Nephron progenitor cell (in vitro differentiated cells): Measurements from ENCODE around the gene SEMA7A.
"Not testable (repeated sequence)": the region's sequence is repeated elsewhere in the genome, so short reads cannot be mapped to it uniquely, and the experiment has no call there.

Experiments
- DNase-seq: peaks from one replicate; pipeline ENCODE4 v3.0.0; 2021
- H3K27ac Mint-ChIP-seq: 2 replicates; pipeline ENCODE4 v1.8.0; 2021; ENCODE audit warnings: mild to moderate bottlenecking, moderate library complexity, mixed read lengths
- H3K27me3 Mint-ChIP-seq: 2 replicates; pipeline ENCODE4 v1.8.0; 2021; ENCODE audit warnings: mild to moderate bottlenecking, low read depth, mixed read lengths; ENCODE audit not compliant: poor library complexity
- H3K36me3 Mint-ChIP-seq: 2 replicates; pipeline ENCODE4 v1.8.0; 2021; ENCODE audit warnings: low read depth, mixed read lengths
- H3K4me1 Mint-ChIP-seq: 2 replicates; pipeline ENCODE4 v1.8.0; 2021; ENCODE audit warnings: mixed read lengths
- H3K4me3 Mint-ChIP-seq: 2 replicates; pipeline ENCODE4 v1.8.0; 2021; ENCODE audit warnings: mild to moderate bottlenecking, moderate library complexity, mixed read lengths
- H3K9me3 Mint-ChIP-seq: 2 replicates; pipeline ENCODE4 v1.8.0; 2021; ENCODE audit warnings: mild to moderate bottlenecking, moderate library complexity, mixed read lengths
- TF ChIP-seq, protein P1 (sequence below): fragments of 200-600 bp; sonication (generic); IDR thresholded peaks from 2 replicates; pipeline ENCODE4 v1.5.0; 2021; ENCODE audit warnings: antibody characterized with exemption

Gene SEMA7A

DNA sequence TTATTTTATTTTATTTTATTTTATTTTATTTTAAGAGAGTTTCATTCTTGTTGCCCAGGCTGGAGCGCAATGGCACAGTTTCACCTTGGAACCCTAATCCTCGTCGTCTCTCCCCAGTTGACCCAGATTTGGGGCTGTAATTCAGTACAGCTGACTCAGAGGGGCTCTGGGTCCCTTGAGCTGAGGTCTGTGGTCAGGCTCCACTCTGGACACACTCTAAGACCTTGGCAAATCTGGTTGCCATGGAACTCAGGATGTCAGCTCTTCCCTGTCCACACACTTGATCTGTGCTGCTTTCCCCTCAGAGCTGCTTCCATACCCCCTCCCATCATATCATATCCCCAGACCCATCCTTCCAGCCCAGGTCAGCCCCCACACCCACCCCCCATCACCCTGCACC is 65.6 kb downstream of the SEMA7A start:
- Mint-ChIP-seq H3K4me3 (no peak overlapping the region), H3K9me3 (no peaks in the 10 kb centered on the region), H3K27ac (no peak overlapping the region), H3K27me3 (peaks cover 17% of the 10 kb centered on the region), H3K4me1 (peaks cover 37% of the 10 kb centered on the region), H3K36me3 (no peaks in the 10 kb centered on the region)
- no peak for DNase-seq
- TF ChIP-seq, protein P1, sequence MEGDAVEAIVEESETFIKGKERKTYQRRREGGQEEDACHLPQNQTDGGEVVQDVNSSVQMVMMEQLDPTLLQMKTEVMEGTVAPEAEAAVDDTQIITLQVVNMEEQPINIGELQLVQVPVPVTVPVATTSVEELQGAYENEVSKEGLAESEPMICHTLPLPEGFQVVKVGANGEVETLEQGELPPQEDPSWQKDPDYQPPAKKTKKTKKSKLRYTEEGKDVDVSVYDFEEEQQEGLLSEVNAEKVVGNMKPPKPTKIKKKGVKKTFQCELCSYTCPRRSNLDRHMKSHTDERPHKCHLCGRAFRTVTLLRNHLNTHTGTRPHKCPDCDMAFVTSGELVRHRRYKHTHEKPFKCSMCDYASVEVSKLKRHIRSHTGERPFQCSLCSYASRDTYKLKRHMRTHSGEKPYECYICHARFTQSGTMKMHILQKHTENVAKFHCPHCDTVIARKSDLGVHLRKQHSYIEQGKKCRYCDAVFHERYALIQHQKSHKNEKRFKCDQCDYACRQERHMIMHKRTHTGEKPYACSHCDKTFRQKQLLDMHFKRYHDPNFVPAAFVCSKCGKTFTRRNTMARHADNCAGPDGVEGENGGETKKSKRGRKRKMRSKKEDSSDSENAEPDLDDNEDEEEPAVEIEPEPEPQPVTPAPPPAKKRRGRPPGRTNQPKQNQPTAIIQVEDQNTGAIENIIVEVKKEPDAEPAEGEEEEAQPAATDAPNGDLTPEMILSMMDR, result no peak

DNA sequence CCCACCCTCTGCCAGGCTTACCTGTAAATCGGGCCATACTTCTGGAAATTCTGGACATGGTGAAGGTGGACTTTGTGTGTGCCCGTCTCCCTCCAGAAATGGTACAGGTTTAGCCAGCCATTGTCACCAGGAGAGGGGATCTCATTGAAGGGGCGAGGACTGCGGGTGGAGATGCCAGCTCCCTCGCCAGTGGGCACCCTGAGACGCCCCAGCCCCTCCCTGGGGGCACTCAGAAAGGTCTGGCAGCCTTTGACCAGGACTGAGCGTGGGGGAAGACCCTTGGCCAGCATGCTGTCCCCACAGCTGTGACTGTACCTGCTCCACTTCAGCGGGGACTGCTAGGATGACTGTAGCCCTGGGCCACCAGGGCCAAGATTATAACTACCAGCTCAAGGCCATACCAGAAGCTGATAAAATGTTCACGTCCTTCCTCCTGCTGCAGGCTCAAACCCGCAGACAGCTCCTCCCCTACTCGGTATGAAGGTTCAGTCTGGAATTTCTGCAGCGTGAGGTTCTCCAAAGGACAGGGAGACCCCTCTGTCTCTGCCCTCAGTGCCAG is 66.4 kb downstream of the SEMA7A start, which contains the start of gene CYP11A1:
Gene CYP11A1 (minus strand): TSS at position 351 of the 559 bp plus-strand sequence. CDS start 61 bp downstream, at position 290.
- no peak for DNase-seq
- Mint-ChIP-seq H3K4me3 (peak within 1 kb of the TSS; percentile 67), H3K36me3 (no peaks in the 10 kb centered on the region), H3K4me1 (peaks cover 34% of the 10 kb centered on the region), H3K9me3 (no peaks in the 10 kb centered on the region), H3K27ac (no peak within 1 kb of the TSS), H3K27me3 (peaks cover 17% of the 10 kb centered on the region)
- TF ChIP-seq, protein P1, result no peak

DNA sequence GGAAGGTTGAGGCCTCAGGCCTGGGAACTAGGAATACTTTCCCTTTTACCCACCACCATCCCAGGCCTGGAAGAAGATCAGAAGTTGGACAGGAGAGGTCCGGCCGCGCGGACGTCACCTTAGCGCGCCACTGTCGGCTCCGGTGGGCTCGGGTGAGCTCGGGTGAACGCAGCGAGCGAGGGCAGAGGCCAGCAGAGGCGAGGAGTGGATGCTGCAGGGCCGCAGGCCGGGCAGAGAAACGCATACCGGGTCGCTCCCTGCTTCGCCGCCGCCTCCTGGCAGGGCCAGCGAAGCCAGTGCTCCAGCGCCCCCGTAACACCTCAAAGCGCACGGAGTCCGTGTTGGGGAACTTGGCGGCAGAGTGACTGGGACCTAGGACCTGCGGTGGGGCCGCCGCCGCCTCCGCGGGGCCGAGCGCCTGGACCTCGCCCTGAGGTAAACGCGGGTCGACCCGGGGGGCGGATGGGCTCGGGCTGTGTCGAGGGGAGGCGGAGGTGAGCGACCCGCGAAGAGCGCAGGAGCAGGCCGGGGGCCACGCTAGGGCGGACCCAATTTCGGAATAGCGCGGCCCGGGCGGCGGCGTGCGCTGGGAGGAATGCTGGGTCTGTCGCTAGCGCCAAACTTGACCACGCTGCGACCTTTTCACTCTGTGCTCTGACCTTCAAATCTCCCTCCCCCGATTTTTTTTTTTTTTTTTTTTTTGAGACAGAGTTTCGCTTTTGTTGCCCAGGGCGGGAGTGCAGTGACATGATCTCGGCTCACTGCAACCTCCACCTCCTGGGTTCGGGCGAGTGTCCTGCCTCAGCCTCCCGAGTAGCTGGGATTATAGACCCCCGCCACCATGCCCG is 67.9 kb downstream of the SEMA7A start:
- Mint-ChIP-seq H3K36me3 (no peaks in the 10 kb centered on the region), H3K4me1 (peaks cover 34% of the 10 kb centered on the region), H3K4me3 (peak overlapping the region; percentile 87), H3K9me3 (no peaks in the 10 kb centered on the region), H3K27ac (peak overlapping the region; percentile 83), H3K27me3 (peaks cover 17% of the 10 kb centered on the region)
- TF ChIP-seq, protein P1, result no peak
- DNase-seq, result peak; percentile 74

GRCh38 chr15:74364936-74365597 is 68.7 kb downstream of the SEMA7A start:
- Mint-ChIP-seq H3K4me3 (peak overlapping the region; percentile 87), H3K27ac (peak overlapping the region; percentile 83), H3K4me1 (peaks cover 30% of the 10 kb centered on the region), H3K9me3 (no peaks in the 10 kb centered on the region), H3K27me3 (peaks cover 17% of the 10 kb centered on the region), H3K36me3 (no peaks in the 10 kb centered on the region)
- TF ChIP-seq, protein P1, result no peak
- no peak for DNase-seq

DNA sequence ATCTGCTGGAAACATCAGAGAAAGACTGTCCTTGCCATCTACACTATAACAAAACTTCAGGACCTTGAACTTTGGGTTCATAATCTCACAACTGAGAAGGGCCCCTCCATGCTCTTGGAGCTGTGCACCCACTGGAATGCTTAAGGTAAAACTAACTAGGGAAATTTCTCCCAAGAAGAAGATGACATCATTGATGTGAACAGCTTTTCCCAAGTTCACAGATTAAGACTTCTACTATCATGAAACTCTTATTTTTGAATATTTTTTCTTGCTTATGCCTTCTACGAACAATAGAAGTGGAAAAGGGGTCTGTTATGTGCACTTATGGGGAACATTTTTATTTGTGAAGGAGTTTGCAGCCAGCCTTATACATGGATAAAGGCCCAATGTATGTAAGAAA is 71.3 kb downstream of the SEMA7A start:
- H3K36me3 Mint-ChIP-seq, result no peaks in the 10 kb centered on the region
- peaks cover 14% of the 10 kb centered on the region for H3K27me3 Mint-ChIP-seq
- peaks cover 15% of the 10 kb centered on the region for H3K4me1 Mint-ChIP-seq
- H3K4me3 Mint-ChIP-seq, result no peak overlapping the region
- no peak overlapping the region for H3K27ac Mint-ChIP-seq
- TF ChIP-seq, protein P1, result no peak
- no peaks in the 10 kb centered on the region for H3K9me3 Mint-ChIP-seq
- no peak for DNase-seq

DNA sequence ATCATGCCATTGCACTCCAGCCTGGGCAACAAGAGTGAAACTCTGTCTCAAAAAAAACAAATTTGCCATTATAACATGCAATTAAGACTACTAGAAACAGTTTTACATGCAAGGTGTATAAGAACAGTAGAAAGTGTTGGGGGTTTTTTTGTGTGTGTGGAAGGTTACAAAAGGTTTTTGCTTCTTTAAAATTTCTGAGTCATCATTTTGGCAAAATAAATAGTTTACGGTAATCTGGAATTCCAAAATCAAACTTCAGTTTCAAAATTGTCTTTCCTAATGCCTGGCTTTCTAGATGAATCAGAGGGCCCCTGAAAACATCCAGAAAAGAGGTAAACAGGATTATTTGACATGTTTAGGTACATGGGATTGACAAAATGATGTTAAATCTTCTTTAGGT is 72.9 kb downstream of the SEMA7A start:
- not testable (repeated sequence) for H3K9me3 Mint-ChIP-seq, H3K4me3 Mint-ChIP-seq

DNA sequence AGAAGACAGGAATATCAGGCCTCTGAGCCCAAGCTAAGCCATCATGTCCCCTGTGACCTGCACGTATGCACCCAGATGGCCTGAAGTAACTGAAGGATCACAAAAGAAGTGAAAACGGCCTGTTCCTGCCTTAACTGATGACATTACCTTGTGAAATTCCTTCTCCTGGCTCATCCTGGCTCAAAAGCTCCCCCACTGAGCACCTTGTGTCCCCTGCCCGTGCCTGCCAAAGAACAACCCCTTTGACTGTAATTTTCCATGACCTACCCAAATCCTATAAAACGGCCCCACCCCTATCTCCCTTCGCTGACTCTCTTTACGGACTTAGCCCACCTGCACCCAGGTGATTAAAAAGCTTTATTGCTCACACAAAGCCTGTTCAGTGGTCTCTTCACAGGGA is 74.4 kb downstream of the SEMA7A start:
- H3K9me3 Mint-ChIP-seq, result peaks cover 16% of the 10 kb centered on the region
- peaks cover 13% of the 10 kb centered on the region for H3K27me3 Mint-ChIP-seq
- peaks cover 17% of the 10 kb centered on the region for H3K4me1 Mint-ChIP-seq
- not testable (repeated sequence) for H3K4me3 Mint-ChIP-seq, H3K27ac Mint-ChIP-seq, DNase-seq
- peaks cover 13% of the 10 kb centered on the region for H3K36me3 Mint-ChIP-seq

More for the DNA sequence above, 72.9 kb downstream of the SEMA7A start:
- H3K4me1 Mint-ChIP-seq, result peaks cover 15% of the 10 kb centered on the region
- H3K27me3 Mint-ChIP-seq, result peaks cover 11% of the 10 kb centered on the region
- not testable (repeated sequence) for H3K27ac Mint-ChIP-seq, H3K36me3 Mint-ChIP-seq, DNase-seq
